ENCODE measurements around the gene FGD5.

FGD5 gene

GRCh38 chr3:14832975-14833722 lies 14.4 kb downstream of the FGD5 start:
- TF ChIP-seq, protein P1, sequence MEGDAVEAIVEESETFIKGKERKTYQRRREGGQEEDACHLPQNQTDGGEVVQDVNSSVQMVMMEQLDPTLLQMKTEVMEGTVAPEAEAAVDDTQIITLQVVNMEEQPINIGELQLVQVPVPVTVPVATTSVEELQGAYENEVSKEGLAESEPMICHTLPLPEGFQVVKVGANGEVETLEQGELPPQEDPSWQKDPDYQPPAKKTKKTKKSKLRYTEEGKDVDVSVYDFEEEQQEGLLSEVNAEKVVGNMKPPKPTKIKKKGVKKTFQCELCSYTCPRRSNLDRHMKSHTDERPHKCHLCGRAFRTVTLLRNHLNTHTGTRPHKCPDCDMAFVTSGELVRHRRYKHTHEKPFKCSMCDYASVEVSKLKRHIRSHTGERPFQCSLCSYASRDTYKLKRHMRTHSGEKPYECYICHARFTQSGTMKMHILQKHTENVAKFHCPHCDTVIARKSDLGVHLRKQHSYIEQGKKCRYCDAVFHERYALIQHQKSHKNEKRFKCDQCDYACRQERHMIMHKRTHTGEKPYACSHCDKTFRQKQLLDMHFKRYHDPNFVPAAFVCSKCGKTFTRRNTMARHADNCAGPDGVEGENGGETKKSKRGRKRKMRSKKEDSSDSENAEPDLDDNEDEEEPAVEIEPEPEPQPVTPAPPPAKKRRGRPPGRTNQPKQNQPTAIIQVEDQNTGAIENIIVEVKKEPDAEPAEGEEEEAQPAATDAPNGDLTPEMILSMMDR (IDR thresholded peaks at IDR 0.05), result no peak
- TF ChIP-seq ZFX (IDR thresholded peaks at IDR 0.05; ENCODE audit: borderline replicate concordance), result no peak

DNA sequence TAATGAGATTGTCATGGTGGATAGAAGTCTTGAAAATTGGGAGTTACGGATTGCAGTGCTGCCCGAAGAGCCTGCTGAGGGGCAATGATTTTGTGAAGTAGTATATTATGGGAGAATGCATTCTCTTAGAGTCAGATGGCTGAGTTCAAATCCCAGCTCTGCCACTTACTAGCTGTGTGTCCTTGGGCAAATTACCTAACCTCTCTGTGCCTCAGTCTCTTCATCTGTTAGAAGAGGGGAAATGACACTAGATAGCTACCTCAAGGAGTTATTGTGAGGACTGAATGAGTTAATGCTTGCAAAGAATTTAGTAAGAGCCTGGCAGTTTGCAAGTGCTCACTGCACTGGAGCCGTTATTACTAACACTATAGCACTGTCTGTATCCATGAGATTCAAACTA lies 15.4 kb downstream of the FGD5 start:
- no peak for TF ChIP-seq ZFX (IDR thresholded peaks at IDR 0.05; ENCODE audit: borderline replicate concordance)
- TF ChIP-seq, protein P1 (IDR thresholded peaks at IDR 0.05), result no peak
- no peak overlapping the region for H3K27ac ChIP-seq

More at GRCh38 chr3:14832975-14833722, 14.4 kb downstream of the FGD5 start:
- H3K27ac ChIP-seq, result no peak overlapping the region

GRCh38 chr3:14834807-14835466 lies 16.2 kb downstream of the FGD5 start:
- TF ChIP-seq ZFX (IDR thresholded peaks at IDR 0.05; ENCODE audit: borderline replicate concordance), result no peak
- TF ChIP-seq, protein P1 (IDR thresholded peaks at IDR 0.05), result no peak
- no peak overlapping the region for H3K27ac ChIP-seq

DNA sequence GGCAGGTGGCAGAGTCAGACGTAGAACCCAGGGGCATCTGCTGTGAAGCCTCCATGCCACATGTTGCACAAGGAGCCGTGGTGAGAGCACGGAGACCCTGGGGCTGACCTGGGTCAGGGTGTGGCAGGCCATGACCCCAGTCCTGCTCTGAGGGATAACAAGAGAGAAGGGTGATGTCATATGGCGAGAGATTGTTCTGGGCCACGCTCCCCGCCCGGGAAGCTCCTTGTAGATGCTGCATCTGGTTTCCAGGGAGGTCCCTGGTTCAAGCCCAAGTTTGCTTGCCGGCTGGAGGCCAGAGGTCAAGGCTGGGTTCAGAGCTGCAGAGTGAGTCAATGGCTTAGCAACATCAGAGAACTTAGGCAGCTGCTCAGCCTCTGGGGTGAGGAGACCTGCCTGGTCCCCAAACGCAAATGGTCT lies 17.3 kb downstream of the FGD5 start:
- no peak for TF ChIP-seq ZFX (IDR thresholded peaks at IDR 0.05; ENCODE audit: borderline replicate concordance)
- TF ChIP-seq, protein P1 (IDR thresholded peaks at IDR 0.05), result no peak
- H3K27ac ChIP-seq, result no peak overlapping the region

GRCh38 chr3:14837186-14837877 lies 18.6 kb downstream of the FGD5 start:
- TF ChIP-seq, protein P1 (IDR thresholded peaks at IDR 0.05), result no peak

DNA sequence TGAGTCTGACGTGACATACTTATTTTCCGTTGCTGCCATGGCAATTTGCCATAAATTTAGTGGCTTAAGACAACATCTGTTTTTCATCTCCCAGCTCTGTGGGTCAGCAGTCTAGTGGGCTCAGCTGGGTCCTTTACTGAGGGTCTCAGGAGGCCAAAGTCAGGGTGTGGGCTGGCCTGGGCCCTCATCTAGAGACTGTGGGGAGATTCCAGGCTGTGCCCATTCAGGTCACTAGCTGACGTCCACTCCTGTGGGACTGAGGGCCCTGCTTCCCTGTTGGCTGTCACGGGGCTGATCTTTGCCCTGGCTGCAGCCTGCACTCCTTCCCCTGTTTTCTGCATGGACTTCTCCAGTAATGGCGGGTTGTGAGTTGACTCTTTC lies 19.1 kb downstream of the FGD5 start:
- TF ChIP-seq ZFX (IDR thresholded peaks at IDR 0.05; ENCODE audit: borderline replicate concordance), result no peak
- TF ChIP-seq, protein P1 (IDR thresholded peaks at IDR 0.05), result no peak
- H3K27ac ChIP-seq, result no peak overlapping the region

More at GRCh38 chr3:14837186-14837877, 18.6 kb downstream of the FGD5 start:
- no peak overlapping the region for H3K27ac ChIP-seq
